GM21526 (cell line): Measurements from ENCODE around the gene RPA1.

Source experiments
- ATAC-seq: cut with Tn5 transposase; IDR thresholded peaks from one replicate; pipeline ENCODE4 v1.9.1; 2021; ENCODE audit warnings: moderate library complexity; ENCODE audit not compliant: unreplicated experiment, low FRiP score

Gene RPA1

DNA sequence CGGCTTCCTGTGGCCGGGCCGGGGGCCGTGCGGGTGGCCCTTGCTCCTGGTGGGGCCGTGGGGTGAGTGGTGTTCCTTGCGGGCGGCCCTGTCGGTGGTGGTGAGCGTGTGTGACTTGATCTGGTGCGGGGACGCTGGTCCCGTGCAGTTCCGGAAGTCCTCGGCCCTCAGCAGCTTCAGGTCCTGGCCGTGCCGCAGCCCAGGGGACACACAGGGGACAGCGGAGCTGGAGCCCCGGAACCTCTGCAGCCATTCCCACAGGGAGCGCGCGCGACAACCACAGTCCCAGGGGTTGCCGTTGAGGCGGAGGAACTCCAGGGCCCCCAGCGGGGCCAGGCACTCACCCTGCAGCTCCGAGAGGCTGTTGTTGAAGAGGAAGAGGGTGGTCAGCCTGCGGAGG, 107.0 kb downstream of the RPA1 start:
- ATAC-seq = no peak

DNA sequence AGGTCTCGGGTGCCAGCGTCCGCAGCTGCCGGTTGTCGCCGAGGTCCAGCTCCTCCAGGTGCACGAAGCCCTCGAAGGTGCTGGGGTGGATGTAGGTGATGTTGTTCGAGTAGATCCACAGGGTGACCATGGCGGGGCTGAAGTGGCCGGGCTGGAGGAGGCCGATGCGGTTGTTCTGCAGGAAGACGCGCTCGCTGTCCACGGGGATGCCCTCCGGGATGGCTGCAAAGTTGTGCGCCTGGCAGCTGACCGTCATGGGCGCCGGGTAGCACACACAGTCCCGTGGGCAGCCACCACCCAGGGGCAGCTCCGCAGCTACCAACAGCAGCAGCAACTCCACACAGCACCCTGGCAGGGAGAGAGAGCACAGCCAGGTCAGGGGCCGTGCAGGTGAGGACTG, 107.7 kb downstream of the RPA1 start:
- no peak for ATAC-seq

DNA sequence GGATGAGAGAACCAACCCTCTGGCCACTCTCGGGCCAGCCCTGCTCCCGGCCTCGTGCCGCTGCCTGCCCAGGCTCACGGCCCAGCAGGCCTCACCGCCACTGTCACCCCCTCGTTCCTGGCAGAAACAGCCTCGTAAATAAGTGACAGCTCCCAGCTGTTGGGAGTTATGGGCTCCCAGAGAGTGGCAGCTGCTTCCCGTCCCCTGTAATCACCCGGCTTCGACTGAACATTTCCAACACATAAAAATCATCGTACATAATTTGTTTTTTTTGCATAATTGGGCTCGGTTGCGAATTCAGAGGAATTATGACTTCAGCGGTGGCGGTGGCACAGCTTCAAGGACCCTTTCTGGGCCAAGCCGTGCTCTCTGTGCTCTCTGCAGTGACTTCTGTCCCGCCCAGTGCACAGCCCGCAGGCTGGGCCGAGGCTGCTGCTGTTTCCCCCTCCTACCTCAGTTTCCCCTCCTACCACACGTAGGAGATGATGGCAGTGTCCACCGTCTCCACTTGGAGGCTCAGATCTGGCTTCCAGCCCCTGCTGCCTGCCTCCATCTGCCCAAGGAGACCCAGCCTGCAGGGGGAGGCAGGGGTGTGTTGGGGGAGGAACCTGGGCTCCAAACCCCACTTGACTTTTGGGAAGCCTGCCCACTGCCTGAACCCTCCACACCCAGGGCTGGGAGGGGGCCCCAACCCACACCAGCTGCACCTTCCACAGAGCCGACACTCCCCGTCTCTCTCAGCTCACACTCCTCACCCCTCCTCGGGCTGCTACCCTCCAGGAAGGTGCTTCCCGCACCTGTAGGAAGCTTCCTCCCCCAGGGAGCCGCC, 110.4 kb downstream of the RPA1 start:
- ATAC-seq = no peak

DNA sequence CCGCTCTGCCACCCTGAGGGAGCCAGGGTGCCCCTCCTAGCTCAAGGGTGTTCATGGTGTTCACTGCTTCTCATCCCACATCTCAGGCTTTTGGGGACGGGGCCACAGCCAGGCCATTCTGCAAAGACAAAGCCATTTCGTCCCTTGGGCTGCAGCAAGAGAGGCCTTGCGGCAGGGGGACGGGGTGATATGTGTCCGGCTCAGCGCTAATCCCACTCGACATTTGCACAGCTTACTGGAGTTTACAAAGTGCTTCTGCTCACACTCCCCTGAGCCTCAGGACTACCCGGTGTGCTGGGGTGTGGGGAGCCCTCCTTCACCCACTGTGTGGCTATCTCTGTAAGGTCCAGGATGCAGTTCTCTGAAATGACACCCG, 111.0 kb downstream of the RPA1 start:
- ATAC-seq = no peak

DNA sequence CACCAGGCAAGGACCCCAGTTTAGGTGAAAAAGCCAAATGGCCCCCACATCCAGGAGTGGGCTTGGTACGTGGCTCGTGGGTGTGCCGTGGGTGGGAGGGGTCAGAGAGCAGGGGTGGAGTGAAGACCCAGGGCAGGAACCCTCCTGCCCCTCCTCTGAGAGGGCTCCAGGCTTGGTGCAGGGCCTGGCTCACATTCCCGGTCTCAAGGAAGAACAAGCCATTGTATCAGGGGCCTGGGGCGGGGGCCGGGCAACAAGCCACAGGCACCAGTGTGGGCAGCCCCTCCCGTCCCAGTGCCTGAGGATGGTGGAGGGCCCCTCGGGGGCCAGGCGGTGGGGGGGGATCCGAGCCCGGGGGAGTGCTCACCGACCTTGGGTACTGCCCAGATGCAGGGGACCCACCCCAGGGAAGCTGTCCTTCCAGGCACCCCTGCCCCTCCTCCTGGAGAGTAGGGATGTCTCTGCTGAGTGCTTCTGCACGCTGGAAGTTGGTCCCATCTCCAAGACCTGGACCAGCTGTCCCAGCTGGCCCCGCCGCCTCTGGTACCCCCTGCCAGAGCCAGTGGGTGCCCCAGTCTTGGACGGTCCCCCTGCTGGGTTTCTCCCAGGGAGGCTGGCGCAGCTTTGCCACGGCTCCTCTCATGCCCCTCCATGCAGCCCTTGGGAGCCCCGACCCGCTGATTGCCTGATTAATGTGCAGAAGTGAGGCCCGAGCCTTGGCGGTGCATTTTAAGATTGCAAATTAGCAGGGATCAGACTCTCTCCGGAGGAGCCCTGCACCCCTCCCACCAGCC, 111.7 kb downstream of the RPA1 start:
- ATAC-seq = no peak

DNA sequence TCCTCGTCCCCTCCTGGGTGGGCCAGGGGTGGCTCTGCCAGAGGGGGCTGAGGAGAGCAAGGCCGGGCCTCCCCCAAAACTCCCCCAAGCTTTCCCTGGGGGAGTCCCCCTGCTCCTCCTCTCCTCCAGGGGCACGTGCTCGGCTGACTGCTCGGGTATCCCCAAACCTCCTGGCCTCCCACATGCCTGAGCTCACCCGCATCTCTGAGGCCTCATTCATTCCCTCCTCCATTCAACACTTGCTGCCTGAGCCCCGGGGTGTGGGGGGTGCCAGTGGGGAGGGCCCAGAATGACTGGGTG, 112.2 kb downstream of the RPA1 start:
- ATAC-seq = no peak

DNA sequence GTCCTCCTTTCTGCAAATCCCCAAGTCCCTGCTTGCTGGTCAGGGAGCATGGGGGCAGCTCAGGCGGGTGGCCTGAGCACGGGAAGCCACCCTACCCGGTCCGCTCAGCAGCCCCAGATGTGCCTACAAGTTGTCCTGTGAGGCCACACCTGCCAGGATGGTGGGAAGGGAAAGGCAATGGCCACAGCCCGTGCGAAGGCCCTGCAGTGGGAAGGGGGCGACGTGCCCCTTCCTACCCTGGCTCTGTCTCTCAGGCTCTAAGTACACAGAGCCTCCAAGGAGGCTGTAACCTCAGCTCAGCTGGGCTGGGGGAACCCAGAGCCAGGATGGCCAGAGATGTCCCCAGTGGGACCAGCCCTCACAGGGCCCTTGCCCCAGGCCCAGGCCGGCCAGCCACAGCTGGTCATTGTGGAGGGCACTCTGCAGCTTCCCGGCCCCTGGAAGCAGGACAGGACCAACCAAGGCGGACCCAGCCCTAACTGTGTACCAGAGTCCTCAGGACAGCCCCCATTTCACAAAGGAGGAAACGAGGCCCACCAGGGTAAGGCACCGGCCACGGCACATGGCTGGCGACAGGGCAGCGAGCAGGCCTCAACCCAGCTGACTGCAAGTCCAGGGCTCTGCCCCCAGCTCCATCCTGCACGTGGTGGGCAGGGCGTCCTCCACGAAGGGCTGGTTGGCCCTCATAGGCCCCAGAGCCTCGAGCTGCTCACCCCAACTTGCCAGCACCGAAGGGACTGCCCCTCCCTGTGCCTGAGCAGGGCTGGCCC, 113.0 kb downstream of the RPA1 start:
- ATAC-seq = no peak

DNA sequence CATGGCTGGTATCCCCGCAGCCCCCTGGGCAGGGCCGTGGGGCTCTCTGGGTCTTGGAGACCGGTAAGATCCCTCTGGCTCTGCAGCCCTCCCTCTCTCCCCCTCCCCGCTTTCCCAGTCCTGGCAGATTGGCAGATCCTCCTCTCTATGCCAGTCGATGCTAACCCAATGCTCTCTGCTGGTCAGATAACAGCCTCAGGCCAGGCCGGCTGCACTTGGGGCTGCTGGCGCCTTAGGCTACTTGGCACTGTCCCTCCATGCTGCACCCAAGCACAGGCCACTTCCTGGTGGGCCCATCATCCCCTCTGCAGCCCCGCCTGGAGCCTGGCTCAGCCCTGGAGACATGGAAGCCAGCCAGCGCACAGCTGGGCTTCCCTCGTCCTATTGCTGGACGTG, 113.6 kb downstream of the RPA1 start:
- ATAC-seq = no peak

DNA sequence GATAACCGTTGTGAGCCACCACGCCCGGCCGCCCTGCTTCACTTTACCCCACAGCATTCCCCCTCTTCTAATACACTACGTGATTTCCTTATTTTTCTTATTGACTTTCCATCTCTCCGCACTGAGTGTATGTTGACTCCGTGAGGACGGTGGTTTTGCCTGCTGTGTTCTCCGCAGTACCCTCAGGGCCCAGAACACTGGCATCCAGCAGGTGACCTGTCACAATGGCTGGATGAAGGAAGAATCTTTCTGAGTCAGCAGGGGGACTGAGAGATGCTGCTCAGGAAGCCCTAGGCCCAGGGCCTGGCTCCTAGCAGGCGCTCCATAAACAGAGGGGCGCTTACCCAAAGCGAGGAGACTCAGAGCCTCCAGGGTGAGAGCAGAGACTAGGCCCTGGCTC, 115.8 kb downstream of the RPA1 start:
- no peak for ATAC-seq

DNA sequence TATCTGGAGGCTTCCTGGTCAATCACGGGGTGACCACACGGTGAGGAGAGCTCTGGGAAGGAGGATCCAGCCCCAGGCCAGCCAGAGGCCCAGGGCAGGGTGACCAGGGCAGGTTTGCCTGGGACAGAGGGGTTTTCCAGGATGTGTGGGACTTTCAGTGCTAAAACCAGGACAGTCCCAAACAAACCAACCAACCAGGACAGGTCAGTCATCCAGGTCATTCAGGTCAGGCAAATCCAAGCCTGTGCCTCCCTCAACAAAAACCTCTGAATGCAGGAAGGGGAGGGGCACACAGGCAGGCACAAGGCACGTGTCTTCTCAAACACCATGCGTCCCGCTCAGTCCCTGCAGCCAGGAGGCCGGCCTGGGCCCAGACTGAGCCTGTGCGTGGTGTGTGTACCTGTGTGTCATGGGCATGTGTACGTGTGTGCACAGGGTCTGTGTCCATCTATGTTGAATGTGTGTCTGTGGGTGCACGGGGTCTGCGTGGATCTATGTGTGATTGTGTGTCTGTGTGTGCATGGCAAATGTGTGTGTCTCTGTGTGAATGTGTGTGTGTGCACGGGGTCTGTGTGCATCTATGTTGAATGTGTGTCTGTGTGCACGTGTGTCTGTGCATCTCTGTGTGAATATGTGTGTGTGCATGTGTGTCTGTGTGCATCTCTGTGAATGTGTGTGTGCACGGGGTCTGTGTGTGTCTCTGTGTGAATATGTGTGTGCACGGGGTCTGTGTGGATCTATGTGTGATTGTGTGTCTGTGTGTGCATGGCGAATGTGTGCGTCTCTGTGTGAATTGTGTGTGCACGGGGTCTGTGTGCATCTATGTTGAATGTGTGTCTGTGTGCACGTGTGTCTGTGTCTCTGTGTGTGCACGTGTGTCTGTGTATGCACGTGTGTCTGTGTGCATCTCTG, 116.5 kb downstream of the RPA1 start:
- no peak for ATAC-seq

DNA sequence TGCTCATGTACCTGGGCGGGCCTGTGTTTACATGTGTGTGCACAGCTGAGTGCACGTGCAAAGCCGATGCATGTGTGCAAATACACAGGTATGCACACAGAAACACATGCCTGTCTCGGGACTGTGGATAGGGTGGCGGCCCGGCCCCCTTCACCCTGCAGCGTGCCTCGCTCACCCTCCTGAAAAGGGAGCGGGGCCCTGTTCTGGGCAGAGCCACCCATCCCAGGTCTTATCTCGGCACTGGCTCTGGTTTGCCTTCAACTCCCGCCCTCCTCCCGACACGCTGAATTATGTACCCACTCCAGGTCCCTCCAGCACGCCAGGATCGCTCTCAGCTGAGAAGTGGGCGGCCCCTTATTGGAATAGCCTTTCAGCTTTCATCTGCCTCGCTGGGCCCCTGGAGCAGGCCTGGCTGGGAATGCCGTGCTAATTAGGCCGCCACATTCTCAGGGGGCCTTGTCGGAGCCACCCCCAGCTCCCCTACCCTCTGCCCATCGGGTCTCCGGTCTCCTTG, 117.5 kb downstream of the RPA1 start:
- ATAC-seq = no peak

DNA sequence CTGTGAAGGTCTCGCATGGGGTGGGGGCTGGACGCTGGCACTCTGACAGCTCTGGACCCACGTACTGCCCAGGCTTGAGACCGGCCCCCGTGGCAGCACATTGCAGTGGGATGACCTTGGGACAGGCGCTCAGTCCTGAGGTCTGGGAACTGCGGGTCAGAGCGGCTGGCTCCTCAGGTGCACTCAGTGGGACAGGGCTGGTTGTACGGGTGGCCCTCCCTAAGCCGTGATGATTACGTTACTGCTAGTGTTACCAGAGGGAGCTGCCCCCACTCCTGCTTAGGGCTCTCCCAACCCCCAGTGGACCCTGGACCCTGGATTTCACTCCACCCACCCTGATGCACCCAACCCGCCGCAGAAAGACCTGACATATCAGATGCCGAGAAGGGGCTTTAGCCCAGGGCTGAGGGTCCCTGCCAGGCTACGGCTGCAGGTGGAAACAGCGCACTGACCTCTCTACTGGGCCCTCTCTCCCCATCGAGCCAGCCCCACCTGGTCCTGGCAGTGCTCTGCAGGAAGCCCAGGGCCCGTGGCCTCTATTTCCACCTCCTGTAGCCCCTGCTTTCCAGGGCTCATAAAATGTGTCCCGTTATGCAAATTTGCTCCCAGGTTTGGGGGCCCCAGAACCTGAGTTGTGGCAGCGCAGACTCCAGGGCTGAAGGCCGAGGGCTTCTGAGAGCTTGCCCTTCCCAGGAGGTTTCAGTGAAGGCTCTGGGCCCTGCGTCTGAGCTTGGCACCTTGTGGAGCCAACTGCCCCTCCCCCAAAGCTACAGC, 118.1 kb downstream of the RPA1 start:
- ATAC-seq = no peak

DNA sequence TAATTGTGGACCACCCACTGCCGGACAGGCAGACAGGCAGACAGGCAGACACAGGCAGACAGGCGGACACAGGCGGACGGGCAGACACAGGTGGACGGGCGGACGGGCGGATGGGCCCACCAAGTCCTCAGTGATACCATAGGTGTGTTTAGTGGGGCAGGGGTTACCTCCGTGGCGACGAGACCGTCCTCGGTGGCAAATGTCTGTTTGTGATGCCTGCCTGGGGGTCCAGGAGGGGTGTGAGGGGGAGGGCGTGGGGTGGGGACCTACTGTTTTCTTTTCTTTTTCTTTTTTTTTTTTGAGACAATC, 118.7 kb downstream of the RPA1 start:
- no peak for ATAC-seq
